ENCODE data around the gene YIPF1.
"Not testable (repeated sequence)": the region's sequence is repeated elsewhere in the genome, so short reads cannot be mapped to it uniquely, and the experiment has no call there.

Gene YIPF1

GRCh38 chr1:53822931-53823330, 66.7 kb downstream of the YIPF1 start:
- no peak for DNase-seq (ENCODE audit: low read depth, low spot score)
- TF ChIP-seq POLR2AphosphoS5 (IDR thresholded peaks at IDR 0.05; ENCODE audit: borderline replicate concordance, low read depth, low read length) (no peak), FOXP2 (optimal IDR thresholded peaks at IDR 0.05; ENCODE audit: control extremely low read depth, extremely low read length, insufficient read depth) (no peak), EZH2 (IDR thresholded peaks at IDR 0.05) (no peak)
- no peak overlapping the region for H3K27ac ChIP-seq
- H3K36me3 ChIP-seq (ENCODE audit: insufficient read depth, low read length) = peaks cover 69% of the 10 kb centered on the region
- no peaks in the 10 kb centered on the region for H3K9me3 ChIP-seq (ENCODE audit: low read depth, low read length)
- H3K9ac ChIP-seq (ENCODE audit: insufficient read length) = no peak overlapping the region
- no peak overlapping the region for H3K4me3 ChIP-seq

DNA sequence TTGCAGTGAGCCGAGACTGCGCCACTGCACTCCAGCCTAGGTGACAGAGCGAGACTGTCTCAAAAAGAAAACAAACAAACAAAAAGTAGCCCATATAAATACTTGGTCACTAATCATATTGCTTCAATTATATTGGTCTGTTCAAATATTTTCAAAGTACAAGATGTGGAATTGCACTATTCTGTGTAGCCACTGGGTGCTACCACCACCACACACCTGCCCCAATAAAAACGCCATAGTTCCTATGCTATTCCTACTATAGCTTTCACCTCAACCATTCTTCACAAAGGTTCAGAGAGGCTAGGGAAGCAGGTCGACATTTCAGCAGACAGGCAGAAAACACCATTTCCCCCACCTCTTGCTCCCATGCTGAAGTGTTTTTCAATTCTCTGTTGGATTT, 68.2 kb downstream of the YIPF1 start:
- Histone ChIP-seq H3K9ac (ENCODE audit: insufficient read length) (no peak overlapping the region), H3K9me3 (ENCODE audit: low read depth, low read length) (no peaks in the 10 kb centered on the region), H3K27ac (no peak overlapping the region), H3K36me3 (ENCODE audit: insufficient read depth, low read length) (peaks cover 73% of the 10 kb centered on the region), H3K4me3 (no peak overlapping the region)
- DNase-seq (ENCODE audit: low read depth, low spot score) = no peak
- TF ChIP-seq FOXP2 (optimal IDR thresholded peaks at IDR 0.05; ENCODE audit: control extremely low read depth, extremely low read length, insufficient read depth) = no peak
- TF ChIP-seq POLR2AphosphoS5 (IDR thresholded peaks at IDR 0.05; ENCODE audit: borderline replicate concordance, low read depth, low read length) = no peak

- Histone ChIP-seq H3K27ac (no peak overlapping the region), H3K36me3 (ENCODE audit: insufficient read depth, low read length) (peaks cover 70% of the 10 kb centered on the region), H3K4me3 (no peak overlapping the region), H3K9ac (ENCODE audit: insufficient read length) (no peak overlapping the region), H3K9me3 (ENCODE audit: low read depth, low read length) (no peaks in the 10 kb centered on the region)
- DNase-seq (ENCODE audit: low read depth, low spot score) = no peak
- TF ChIP-seq EZH2 (IDR thresholded peaks at IDR 0.05) = no peak
- no peak for TF ChIP-seq FOXP2 (optimal IDR thresholded peaks at IDR 0.05; ENCODE audit: control extremely low read depth, extremely low read length, insufficient read depth)
- TF ChIP-seq POLR2AphosphoS5 (IDR thresholded peaks at IDR 0.05; ENCODE audit: borderline replicate concordance, low read depth, low read length) = no peak
These were observed 70.2 kb downstream of the YIPF1 start for GRCh38 chr1:53819387-53819786.

DNA sequence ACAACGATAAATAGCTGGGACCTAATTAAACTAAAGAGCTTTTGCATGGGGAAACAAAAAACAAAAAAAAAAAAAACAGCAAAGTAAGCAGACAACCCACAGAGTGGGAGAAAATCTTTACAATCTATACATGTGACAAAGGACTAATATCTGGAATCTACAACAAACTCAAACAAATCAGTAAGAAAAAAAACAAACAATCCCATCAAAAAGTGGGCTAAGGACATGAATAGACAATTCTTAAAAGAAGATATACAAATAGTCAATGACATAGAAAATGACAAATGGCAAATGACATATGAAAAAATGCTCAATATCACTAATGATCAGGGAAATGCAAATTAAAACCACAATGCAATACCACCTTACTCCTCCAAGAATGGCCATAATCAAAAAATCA, 73.0 kb downstream of the YIPF1 start:
- not testable (repeated sequence) for DNase-seq (ENCODE audit: low read depth, low spot score); H3K27ac ChIP-seq; H3K4me3 ChIP-seq; H3K9me3 ChIP-seq (ENCODE audit: low read depth, low read length); H3K9ac ChIP-seq (ENCODE audit: insufficient read length)
- H3K36me3 ChIP-seq (ENCODE audit: insufficient read depth, low read length) = peaks cover 75% of the 10 kb centered on the region

DNA sequence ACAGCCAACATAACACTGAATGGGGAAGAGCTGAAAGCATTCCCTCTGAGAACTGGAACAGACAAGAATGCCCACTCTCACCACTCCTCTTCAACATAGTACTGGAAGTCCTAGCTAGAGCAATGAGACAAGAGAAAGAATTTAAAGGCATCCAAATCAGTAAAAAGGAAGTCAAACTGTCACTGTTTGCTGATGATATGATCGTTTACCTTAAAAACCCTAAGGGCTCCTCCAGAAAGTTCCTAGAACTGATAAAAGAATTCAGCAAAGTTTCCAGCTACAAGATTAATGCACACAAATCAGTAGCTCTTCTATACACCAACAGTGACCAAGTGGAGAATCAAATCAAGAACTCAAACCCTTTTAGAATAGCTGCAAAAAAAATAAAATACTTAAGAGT, 74.1 kb downstream of the YIPF1 start:
- H3K36me3 ChIP-seq (ENCODE audit: insufficient read depth, low read length) = peaks cover 82% of the 10 kb centered on the region
- DNase-seq (ENCODE audit: low read depth, low spot score); H3K4me3 ChIP-seq; H3K9me3 ChIP-seq (ENCODE audit: low read depth, low read length); H3K27ac ChIP-seq; H3K9ac ChIP-seq (ENCODE audit: insufficient read length): not testable (repeated sequence)

DNA sequence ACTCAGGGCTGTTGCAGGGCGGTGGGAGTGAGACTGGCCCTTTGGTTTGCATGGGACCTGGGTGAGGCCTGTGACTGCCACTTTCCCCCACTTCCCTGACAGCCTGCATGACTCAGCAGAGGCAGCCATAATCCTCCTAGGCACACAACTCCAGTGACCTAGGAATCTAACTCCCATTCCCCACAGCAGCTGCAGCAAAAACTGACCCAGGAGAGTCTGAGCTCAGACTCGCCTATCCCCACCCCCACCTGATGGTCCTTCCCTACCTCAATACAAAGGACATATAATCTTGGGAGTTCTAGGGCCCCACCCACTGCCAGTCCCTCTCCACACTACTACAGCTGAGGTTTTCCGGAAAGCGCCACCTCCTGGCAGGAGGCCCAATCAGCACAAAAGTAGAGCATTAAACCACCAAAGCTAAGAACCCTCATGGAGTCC, 78.2 kb downstream of the YIPF1 start:
- no peak overlapping the region for H3K4me3 ChIP-seq
- TF ChIP-seq FOXP2 (optimal IDR thresholded peaks at IDR 0.05; ENCODE audit: control extremely low read depth, extremely low read length, insufficient read depth) (no peak), POLR2AphosphoS5 (IDR thresholded peaks at IDR 0.05; ENCODE audit: borderline replicate concordance, low read depth, low read length) (no peak), EZH2 (IDR thresholded peaks at IDR 0.05) (no peak)
- peaks cover 82% of the 10 kb centered on the region for H3K36me3 ChIP-seq (ENCODE audit: insufficient read depth, low read length)
- no peaks in the 10 kb centered on the region for H3K9me3 ChIP-seq (ENCODE audit: low read depth, low read length)
- H3K9ac ChIP-seq (ENCODE audit: insufficient read length) = no peak overlapping the region
- no peak for DNase-seq (ENCODE audit: low read depth, low spot score)
- no peak overlapping the region for H3K27ac ChIP-seq

DNA sequence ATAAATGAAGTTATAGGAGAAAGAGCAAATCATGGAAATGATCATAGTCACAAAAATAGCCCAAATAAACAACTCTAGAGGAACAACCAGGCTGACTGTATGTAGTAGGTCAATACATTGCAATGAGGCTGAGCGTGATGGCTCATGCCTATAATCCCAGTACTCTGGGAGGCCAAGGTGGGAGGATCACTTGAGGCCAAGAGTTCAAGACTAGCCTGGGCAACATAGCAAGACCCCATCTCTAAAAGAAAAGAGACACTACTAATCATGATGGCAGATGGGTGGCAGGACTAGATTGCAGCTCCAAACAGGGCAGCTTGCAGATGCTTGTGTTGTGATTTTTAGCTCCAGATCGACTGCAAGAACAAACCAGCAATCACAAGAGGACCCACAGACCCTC, 79.1 kb downstream of the YIPF1 start:
- no peak overlapping the region for H3K27ac ChIP-seq
- H3K4me3 ChIP-seq = no peak overlapping the region
- TF ChIP-seq POLR2AphosphoS5 (IDR thresholded peaks at IDR 0.05; ENCODE audit: borderline replicate concordance, low read depth, low read length) (no peak), EZH2 (IDR thresholded peaks at IDR 0.05) (no peak), FOXP2 (optimal IDR thresholded peaks at IDR 0.05; ENCODE audit: control extremely low read depth, extremely low read length, insufficient read depth) (no peak)
- H3K36me3 ChIP-seq (ENCODE audit: insufficient read depth, low read length) = peaks cover 80% of the 10 kb centered on the region
- H3K9me3 ChIP-seq (ENCODE audit: low read depth, low read length) = no peaks in the 10 kb centered on the region
- no peak overlapping the region for H3K9ac ChIP-seq (ENCODE audit: insufficient read length)
- DNase-seq (ENCODE audit: low read depth, low spot score) = no peak

DNA sequence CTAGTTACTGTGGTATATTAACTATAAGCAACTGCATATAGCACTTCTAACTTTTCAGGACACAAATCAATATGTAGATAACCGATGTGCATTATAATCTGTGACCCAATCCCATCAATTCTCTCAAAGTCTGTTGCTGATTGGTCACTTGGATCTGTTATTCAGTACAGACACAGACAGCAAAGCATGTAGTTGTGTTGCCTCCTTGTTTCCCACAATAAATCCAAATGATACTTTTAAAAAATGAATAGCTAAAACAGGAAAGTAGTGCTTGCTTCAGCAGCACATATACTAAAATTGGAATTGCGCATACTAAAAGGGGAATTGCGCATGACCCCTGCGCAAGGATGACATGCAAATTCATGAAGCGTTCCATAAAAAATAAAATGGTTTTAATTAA, 79.6 kb downstream of the YIPF1 start:
- H3K36me3 ChIP-seq (ENCODE audit: insufficient read depth, low read length) = peaks cover 80% of the 10 kb centered on the region

GRCh38 chr1:53807916-53808315, 81.7 kb downstream of the YIPF1 start:
- no peak overlapping the region for H3K4me3 ChIP-seq
- no peak for DNase-seq (ENCODE audit: low read depth, low spot score)
- H3K36me3 ChIP-seq (ENCODE audit: insufficient read depth, low read length) = peaks cover 84% of the 10 kb centered on the region
- no peak for TF ChIP-seq POLR2AphosphoS5 (IDR thresholded peaks at IDR 0.05; ENCODE audit: borderline replicate concordance, low read depth, low read length)
- no peak for TF ChIP-seq EZH2 (IDR thresholded peaks at IDR 0.05)
- TF ChIP-seq FOXP2 (optimal IDR thresholded peaks at IDR 0.05; ENCODE audit: control extremely low read depth, extremely low read length, insufficient read depth) = no peak
- 0 out of 2 replicates have a peak overlapping the region, but pooled peaks have one; percentile 39 for H3K27ac ChIP-seq
- H3K9me3 ChIP-seq (ENCODE audit: low read depth, low read length) = no peaks in the 10 kb centered on the region
- no peak overlapping the region for H3K9ac ChIP-seq (ENCODE audit: insufficient read length)

More for the DNA sequence above, 79.6 kb downstream of the YIPF1 start:
- H3K4me3 ChIP-seq = no peak overlapping the region
- DNase-seq (ENCODE audit: low read depth, low spot score) = no peak
- H3K27ac ChIP-seq = no peak overlapping the region
- H3K9me3 ChIP-seq (ENCODE audit: low read depth, low read length) = no peaks in the 10 kb centered on the region
- TF ChIP-seq FOXP2 (optimal IDR thresholded peaks at IDR 0.05; ENCODE audit: control extremely low read depth, extremely low read length, insufficient read depth) (no peak), EZH2 (IDR thresholded peaks at IDR 0.05) (no peak), POLR2AphosphoS5 (IDR thresholded peaks at IDR 0.05; ENCODE audit: borderline replicate concordance, low read depth, low read length) (no peak)
- no peak overlapping the region for H3K9ac ChIP-seq (ENCODE audit: insufficient read length)

All from SK-N-MC (cell line).